Heart left ventricle (tissue), 13 donors: ENCODE measurements around the gene KPNA4.

Experiments
- CTCF ChIP-seq, 12 donors: fragments of 200-600 bp; sonication (generic) in 4 of 12; IDR thresholded peaks; one replicate each; pipeline versions ENCODE4 v1.5.0 to v1.8.0; 2018 to 2022; ENCODE audit warnings: antibody characterized with exemption in 12 of 12, mild to moderate bottlenecking in 5 of 12
- POLR2A ChIP-seq, 2 donors: fragments of 450-650 bp; IDR thresholded peaks; one replicate each; pipeline ENCODE4 v1.6.1; 2017; ENCODE audit warnings: antibody characterized with exemption in 2 of 2, mild to moderate bottlenecking in 2 of 2, moderate library complexity in 2 of 2
- donor health status: ischemic (EF 13 %, LVEDD 7.1; RV severe dilation, severe dysfunction).
- donor health status: DM: no; HTN: yes; CAD: no.
- donor health status: DM: no; HTN: no; CAD: no.
- donor health status: ischemic (EF 25% LVEDD 6.9; RV normal size, moderate dysfunction).
- donor health status: ischemic (EF 25% LVEDD 5.7; RV mildly dilated, moderate dysfunction).
- donor health status: ischemic (EF 35%, LVEDD 5.7; RV mildly dilated, moderate dysfunction).
- donor health status: nonischemic (EF 11% LVEDD 7.7; RV severe dilation, severe dysfunction).
- donor health status: DM: yes; HTN: yes; CAD: no.
- donor health status: PGD.
- donor health status: ischemic (EF 29% LVEDD 5.4; RV normal size, mild dysfunction).
- donor health status: nonischemic (EF 23%, LVEDD 6.1; RV moderate dilation, normal function).

GRCh38 chr3:160486459-160486869, 78.9 kb downstream of the KPNA4 start:
- TF ChIP-seq CTCF (IDR thresholded peaks at IDR 0.05): peak; percentile 46 to 73 (median 65)
- no peak for TF ChIP-seq POLR2A (IDR thresholded peaks at IDR 0.05)
